HepG2 (cell line): Measurements from ENCODE around the gene CCDC57. TPM values are rescaled to one million over a fixed set of nuclear protein-coding genes. Genes with fewer than 3 reads are reported as not detected.
A peak's percentile ranks its signal among the peaks of the same experiment; 100 is the strongest.

Source experiments
- ARNT ChIP-seq: fragments of 450-650 bp; IDR thresholded peaks from 2 replicates; pipeline ENCODE4 v1.6.1; 2017
- ARNT2 ChIP-seq: sonication (generic); formaldehyde crosslinking; IDR thresholded peaks from 2 replicates; pipeline ENCODE4 v1.8.0; 2022; ENCODE audit warnings: mild to moderate bottlenecking, low read depth, missing genetic modification reagents, moderate library complexity
- ATF2 ChIP-seq: sonication (generic); formaldehyde crosslinking; IDR thresholded peaks from 2 replicates; pipeline ENCODE4 v1.4.0; 2020; ENCODE audit warnings: missing genetic modification reagents
- CBX5 ChIP-seq: sonication (generic); formaldehyde crosslinking; IDR thresholded peaks from 2 replicates; pipeline ENCODE4 v1.4.0; 2020; ENCODE audit warnings: missing genetic modification reagents, borderline replicate concordance
- EP300 ChIP-seq, 3 experiments: sonication (generic) in 1 of 3; formaldehyde crosslinking in 1 of 3; IDR thresholded peaks; 2 replicates each; pipeline versions ENCODE4 v1.5.1 to v1.6.1; 2011 to 2020; ENCODE audit warnings: low read depth in 2 of 3, low read length in 2 of 3, borderline replicate concordance in 1 of 3, improper control_type of control experiment in 1 of 3, mild to moderate bottlenecking in 1 of 3, missing genetic modification reagents in 1 of 3, moderate library complexity in 1 of 3
- FOXM1 ChIP-seq: sonication (generic); formaldehyde crosslinking; IDR thresholded peaks from 2 replicates; pipeline ENCODE4 v1.5.0; 2020; ENCODE audit warnings: missing genetic modification reagents
- HMG20A ChIP-seq: IDR thresholded peaks from 2 replicates; pipeline ENCODE4 v1.6.1; 2016; ENCODE audit warnings: borderline replicate concordance
- HOXA9 ChIP-seq: sonication (generic); formaldehyde crosslinking; IDR thresholded peaks from 2 replicates; pipeline ENCODE4 v1.8.1; 2022; ENCODE audit warnings: missing genetic modification reagents, mild to moderate bottlenecking, moderate library complexity, borderline replicate concordance
- KLF16 ChIP-seq, 2 experiments: sonication (generic) in 1 of 2; formaldehyde crosslinking in 1 of 2; IDR thresholded peaks; 2 replicates each; pipeline versions ENCODE4 v1.6.1 to v1.8.0; 2016 to 2023; ENCODE audit warnings: missing genetic modification reagents in 2 of 2, missing compliant biosample characterization in 1 of 2
- NKX3-1 ChIP-seq: sonication (generic); formaldehyde crosslinking; IDR thresholded peaks from 2 replicates; pipeline ENCODE4 v1.5.0; 2020; ENCODE audit warnings: missing genetic modification reagents
- PAXIP1 ChIP-seq: sonication (generic); formaldehyde crosslinking; conservative IDR thresholded peaks from 2 replicates; pipeline ENCODE4 v1.4.0; 2020; ENCODE audit warnings: mild to moderate bottlenecking, missing genetic modification reagents, moderate library complexity
- PTBP1 ChIP-seq: fragments of 200-400 bp; formaldehyde crosslinking; IDR thresholded peaks from 2 replicates; pipeline ENCODE4 v1.6.1; 2018; ENCODE audit warnings: low read length, low read depth; ENCODE audit not compliant: poor library complexity, severe bottlenecking
- SNAPC2 ChIP-seq: sonication (generic); formaldehyde crosslinking; IDR thresholded peaks from 2 replicates; pipeline ENCODE4 v1.8.1; 2022; ENCODE audit warnings: mild to moderate bottlenecking, missing genetic modification reagents
- SUZ12 ChIP-seq: fragments of 150-350 bp; IDR thresholded peaks from 2 replicates; pipeline ENCODE4 v1.6.1; 2014; ENCODE audit warnings: low read depth, low read length
- ZBTB20 ChIP-seq: sonication (generic); formaldehyde crosslinking; IDR thresholded peaks from 2 replicates; pipeline ENCODE4 v1.8.1; 2023; ENCODE audit warnings: missing genetic modification reagents, low read depth, mild to moderate bottlenecking, borderline replicate concordance
- ZBTB39 ChIP-seq: sonication (generic); formaldehyde crosslinking; IDR thresholded peaks from 2 replicates; pipeline ENCODE4 v1.5.0; 2020; ENCODE audit warnings: missing genetic modification reagents
- ZFP41 ChIP-seq: sonication (generic); formaldehyde crosslinking; IDR thresholded peaks from 2 replicates; pipeline ENCODE4 v1.4.0; 2020; ENCODE audit warnings: mild to moderate bottlenecking, missing genetic modification reagents, borderline replicate concordance
- ZNF121 ChIP-seq: sonication (generic); formaldehyde crosslinking; IDR thresholded peaks from 2 replicates; pipeline ENCODE4 v1.5.0; 2020; ENCODE audit warnings: mild to moderate bottlenecking, missing genetic modification reagents
- ZNF512 ChIP-seq: sonication (generic); formaldehyde crosslinking; IDR thresholded peaks from 2 replicates; pipeline ENCODE4 v1.4.0; 2020; ENCODE audit warnings: mild to moderate bottlenecking, missing genetic modification reagents
- ZNF766 ChIP-seq: sonication (generic); formaldehyde crosslinking; IDR thresholded peaks from 2 replicates; pipeline ENCODE4 v1.5.0; 2020; ENCODE audit warnings: missing genetic modification reagents, borderline replicate concordance
- polyA plus RNA-seq, 8 experiments: library from polyadenylated mRNA; depleted of rRNA in 3 of 8; stranded (reverse) in 7 of 8; unstranded in 1 of 8; fragments of >200 nt; fragmentation: Illumina TruSeq in 4 of 8; extraction: Trizol in 4 of 8; gene quantifications; 2 replicates each; pipeline versions ENCODE4 v1.2.1 to v1.2.3, GENCODE V29; 2011 to 2016; ENCODE audit warnings: low read depth in 4 of 8, missing spikeins in 1 of 8, mixed read lengths in 1 of 8; ENCODE audit not compliant: insufficient read depth in 1 of 8
- total RNA-seq, 5 experiments: library from RNA; depleted of rRNA; stranded (reverse); fragments of >200 nt; fragmentation: Illumina TruSeq; extraction: Trizol; gene quantifications; 2 replicates each; pipeline ENCODE4 v1.2.3, GENCODE V29; 2016; ENCODE audit warnings: low read depth in 1 of 5

The CCDC57 gene
- total and polyA plus RNA-seq, 2 of the 13 experiments (the other 11 are each of a cell fraction or from before 2014, with no cell fraction given) = 59.3 to 59.9 TPM

- TF ChIP-seq HOXA9 (CRISPR knock-in tag) (peak; percentile 82; the same call in 1 of the 2 replicates), PAXIP1 (CRISPR knock-in tag) (peak; percentile 74), ZNF766 (CRISPR knock-in tag) (peak; percentile 98), EP300 (IDR thresholded peaks at IDR 0.05; ENCODE audit: low read depth in 2 of 2, low read length in 2 of 2) (peak in 1 of 2 experiments; percentile 53; a peak in 2 of 4 replicates), EP300 (CRISPR knock-in tag; IDR thresholded peaks at IDR 0.05; ENCODE audit: borderline replicate concordance) (peak; percentile 43; the same call in 1 of the 2 replicates), SNAPC2 (CRISPR knock-in tag) (peak; percentile 99), ATF2 (peak; percentile 76), ZFP41 (CRISPR knock-in tag) (peak; percentile 83; the same call in 1 of the 2 replicates), SUZ12 (no peak), NKX3-1 (CRISPR knock-in tag) (peak; percentile 96), HMG20A (CRISPR knock-in tag) (no peak; the same call in 1 of the 2 replicates), ZBTB20 (CRISPR knock-in tag) (peak; percentile 90; the same call in 1 of the 2 replicates), FOXM1 (CRISPR knock-in tag) (peak; percentile 71; the same call in 1 of the 2 replicates), ZNF121 (CRISPR knock-in tag) (peak; percentile 72; the same call in 1 of the 2 replicates), PTBP1 (peak; percentile 67), ZNF512 (CRISPR knock-in tag) (no peak), ARNT (no peak), CBX5 (CRISPR knock-in tag) (peak; percentile 39; the same call in 1 of the 2 replicates), ARNT2 (peak; percentile 95), KLF16 (CRISPR knock-in tag; IDR thresholded peaks at IDR 0.05) (peak in 1 of 2 experiments; percentile 98; a peak in 2 of 4 replicates), ZBTB39 (CRISPR knock-in tag) (peak; percentile 66)
These were observed 18.1 kb upstream of the CCDC57 start (continued) for GRCh38 chr17:82230609-82231311.
